ENCODE results near the gene ARHGAP26. TPM values are rescaled to one million over a fixed set of nuclear protein-coding genes. Genes with fewer than 3 reads are reported as not detected.
"Not testable (repeated sequence)": the region's sequence is repeated elsewhere in the genome, so short reads cannot be mapped to it uniquely, and the experiment has no call there.

ARHGAP26 gene
- total and polyA plus RNA-seq, 7 donors, result 2.5 to 28.7 (median 12.0) TPM

DNA sequence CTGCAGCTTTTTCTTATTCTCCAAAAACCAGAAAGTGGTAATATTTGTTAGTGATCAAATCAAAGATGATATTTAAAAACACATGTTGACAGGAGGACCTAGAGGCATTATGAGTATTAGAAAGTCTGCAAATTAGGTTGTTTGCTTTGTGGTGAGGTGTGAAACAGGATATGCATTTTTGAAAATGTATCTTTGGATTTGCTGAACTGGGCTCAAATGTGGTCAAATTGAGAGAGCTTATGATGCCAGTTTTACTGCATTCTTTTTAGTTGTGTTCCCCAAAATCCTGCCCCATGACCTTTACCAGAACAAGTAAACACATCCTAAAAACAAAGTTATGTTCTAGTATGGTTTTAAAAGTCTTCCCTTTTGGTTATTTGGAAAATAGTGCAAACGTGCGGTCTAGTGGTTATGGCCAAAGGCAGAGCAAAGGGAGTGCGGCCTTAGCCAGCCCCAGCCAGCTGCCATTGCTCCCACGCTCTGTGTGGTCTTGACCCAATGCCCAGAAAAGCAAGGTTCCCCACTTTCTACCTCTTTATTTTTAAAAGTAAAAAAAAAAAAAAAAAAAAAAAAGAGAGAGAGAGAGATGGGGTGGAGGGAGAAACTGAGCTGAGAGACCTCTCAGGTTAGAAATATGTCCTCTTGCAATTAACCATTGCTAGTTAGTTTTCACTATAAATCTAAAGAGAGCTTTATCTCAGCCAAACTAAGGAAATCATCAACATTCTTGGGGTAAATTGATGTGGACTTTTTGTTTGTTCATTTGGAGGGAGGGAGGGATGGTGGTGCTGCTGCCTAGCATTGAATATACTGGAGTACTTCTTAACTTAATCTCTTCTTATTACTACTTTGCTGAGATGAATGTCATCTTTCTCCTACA is 176.6 kb downstream of the ARHGAP26 start:
- peaks cover 12% of the 10 kb centered on the region for H3K4me1 ChIP-seq
- no peak overlapping the region for H3K4me3 ChIP-seq
- TF ChIP-seq, protein P1, sequence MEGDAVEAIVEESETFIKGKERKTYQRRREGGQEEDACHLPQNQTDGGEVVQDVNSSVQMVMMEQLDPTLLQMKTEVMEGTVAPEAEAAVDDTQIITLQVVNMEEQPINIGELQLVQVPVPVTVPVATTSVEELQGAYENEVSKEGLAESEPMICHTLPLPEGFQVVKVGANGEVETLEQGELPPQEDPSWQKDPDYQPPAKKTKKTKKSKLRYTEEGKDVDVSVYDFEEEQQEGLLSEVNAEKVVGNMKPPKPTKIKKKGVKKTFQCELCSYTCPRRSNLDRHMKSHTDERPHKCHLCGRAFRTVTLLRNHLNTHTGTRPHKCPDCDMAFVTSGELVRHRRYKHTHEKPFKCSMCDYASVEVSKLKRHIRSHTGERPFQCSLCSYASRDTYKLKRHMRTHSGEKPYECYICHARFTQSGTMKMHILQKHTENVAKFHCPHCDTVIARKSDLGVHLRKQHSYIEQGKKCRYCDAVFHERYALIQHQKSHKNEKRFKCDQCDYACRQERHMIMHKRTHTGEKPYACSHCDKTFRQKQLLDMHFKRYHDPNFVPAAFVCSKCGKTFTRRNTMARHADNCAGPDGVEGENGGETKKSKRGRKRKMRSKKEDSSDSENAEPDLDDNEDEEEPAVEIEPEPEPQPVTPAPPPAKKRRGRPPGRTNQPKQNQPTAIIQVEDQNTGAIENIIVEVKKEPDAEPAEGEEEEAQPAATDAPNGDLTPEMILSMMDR (IDR thresholded peaks at IDR 0.05), result no peak
- ATAC-seq (no peak), DNase-seq (no peak)
- no peak overlapping the region for H3K27ac ChIP-seq
- 62 to 82% (median 70%) methylated on average over 4 of the region's 4 CpGs for WGBS, 3 donors
- intact Hi-C loops (cut with DNase I), result no loop called here
- no peaks in the 10 kb centered on the region for H3K9me3 ChIP-seq
- H3K27me3 ChIP-seq (ENCODE audit: insufficient read depth in 3 of 3, low read length in 2 of 3), result no peaks in the 10 kb centered on the region
- H3K36me3 ChIP-seq (ENCODE audit: insufficient read depth in 1 of 2, low read depth in 1 of 2), result no peaks in the 10 kb centered on the region

DNA sequence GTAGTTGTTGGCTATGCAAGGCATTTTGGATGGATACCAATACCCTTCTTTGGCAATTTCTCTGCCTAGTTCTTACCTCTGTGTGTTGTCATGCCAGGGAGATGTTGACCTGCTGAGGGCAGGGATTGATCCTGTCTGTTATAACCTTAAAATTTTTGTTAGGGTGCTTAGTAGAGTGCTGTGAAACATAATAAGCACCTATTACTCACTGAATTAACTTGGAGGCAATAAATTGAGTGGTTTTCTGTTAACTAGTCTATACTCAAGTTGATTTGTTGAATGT is 177.2 kb downstream of the ARHGAP26 start:
- no peak for ATAC-seq
- no peaks in the 10 kb centered on the region for H3K9me3 ChIP-seq
- DNase-seq, result no peak
- intact Hi-C loops (cut with DNase I), result no loop called here
- peaks cover 6% of the 10 kb centered on the region for H3K4me1 ChIP-seq
- no peaks in the 10 kb centered on the region for H3K36me3 ChIP-seq (ENCODE audit: insufficient read depth in 1 of 2, low read depth in 1 of 2)
- no peaks in the 10 kb centered on the region for H3K27me3 ChIP-seq (ENCODE audit: insufficient read depth in 3 of 3, low read length in 2 of 3)
- TF ChIP-seq, protein P1 (IDR thresholded peaks at IDR 0.05), result no peak
- H3K4me3 ChIP-seq, result no peak overlapping the region
- H3K27ac ChIP-seq, result no peak overlapping the region

DNA sequence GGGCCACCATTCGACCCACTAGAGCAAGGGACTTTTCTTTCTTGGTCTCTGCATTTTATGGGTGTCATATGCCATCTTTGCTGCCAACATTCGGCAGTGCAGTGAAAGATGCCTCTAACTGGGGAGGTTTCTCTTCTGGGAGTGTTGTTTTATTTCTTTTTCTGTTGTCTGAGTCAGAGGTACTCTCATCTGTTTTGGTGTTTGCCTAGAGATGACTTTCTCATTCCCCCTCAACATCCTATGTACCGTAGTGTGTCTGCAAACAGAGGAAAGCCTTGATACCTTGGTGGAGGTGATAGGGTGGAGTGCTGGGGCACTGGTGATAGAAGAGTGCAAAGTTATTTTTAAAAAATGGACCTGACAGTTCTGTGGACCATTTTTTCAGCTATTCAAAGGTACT is 182.1 kb downstream of the ARHGAP26 start:
- TF ChIP-seq, protein P1 (IDR thresholded peaks at IDR 0.05), result no peak
- intact Hi-C loops (cut with DNase I), result no loop called here
- no peak overlapping the region for H3K4me3 ChIP-seq
- H3K4me1 ChIP-seq, result peaks cover 19% of the 10 kb centered on the region
- H3K27me3 ChIP-seq (ENCODE audit: insufficient read depth in 3 of 3, low read length in 2 of 3), result no peaks in the 10 kb centered on the region
- no peaks in the 10 kb centered on the region for H3K9me3 ChIP-seq
- no peaks in the 10 kb centered on the region for H3K36me3 ChIP-seq (ENCODE audit: insufficient read depth in 1 of 2, low read depth in 1 of 2)
- no peak overlapping the region for H3K27ac ChIP-seq
- DNase-seq, result no peak
- ATAC-seq, result no peak
- WGBS, 3 donors, result 76 to 87% (median 78%) methylated on average over 3 of the region's 3 CpGs

DNA sequence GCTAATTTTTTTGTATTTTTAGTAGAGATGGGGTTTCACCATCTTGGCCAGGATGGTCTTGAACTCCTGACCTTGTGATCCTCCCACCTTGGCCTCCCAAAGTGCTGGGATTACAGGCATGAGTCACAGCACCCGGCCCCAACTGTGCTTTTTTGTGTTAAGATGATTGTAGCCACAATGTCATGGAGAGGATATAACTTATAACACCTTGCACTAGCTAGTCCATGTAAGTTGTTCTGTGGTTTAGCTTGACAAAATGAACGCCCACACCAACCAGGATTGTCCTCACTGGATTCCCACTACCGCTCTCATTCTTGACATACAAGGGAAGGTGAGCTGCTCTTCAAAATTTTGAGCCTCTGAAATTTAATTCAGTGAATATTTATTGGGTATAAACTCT is 182.7 kb downstream of the ARHGAP26 start:
- H3K4me1 ChIP-seq, result peaks cover 25% of the 10 kb centered on the region
- intact Hi-C loops (cut with DNase I); ATAC-seq; H3K36me3 ChIP-seq (ENCODE audit: insufficient read depth in 1 of 2, low read depth in 1 of 2); H3K27ac ChIP-seq; H3K4me3 ChIP-seq; DNase-seq; H3K9me3 ChIP-seq; H3K27me3 ChIP-seq (ENCODE audit: insufficient read depth in 3 of 3, low read length in 2 of 3): not testable (repeated sequence)
- WGBS, 3 donors, result 89 to 93% (median 90%) methylated on average over 3 of the region's 3 CpGs

DNA sequence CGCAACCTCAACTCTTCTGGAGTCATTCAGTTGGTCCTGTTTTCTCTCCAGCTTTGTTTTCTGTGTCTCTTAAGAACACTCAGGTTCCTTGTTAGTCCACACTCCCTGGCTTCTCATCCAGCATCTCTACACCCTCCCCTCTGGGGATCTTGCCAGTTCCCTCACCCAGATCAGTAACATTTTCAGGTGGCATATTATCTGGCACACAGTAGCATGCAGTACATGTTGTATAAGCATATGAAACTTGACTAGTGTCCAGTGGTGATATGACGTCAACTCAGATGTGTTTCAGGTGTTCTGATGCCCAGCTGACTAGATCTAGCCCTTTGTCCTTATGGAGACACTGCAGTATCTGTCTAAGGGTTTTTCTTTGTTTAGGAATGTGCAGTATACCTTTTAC is 184.3 kb downstream of the ARHGAP26 start:
- H3K9me3 ChIP-seq, result no peaks in the 10 kb centered on the region
- peaks cover 35% of the 10 kb centered on the region for H3K4me1 ChIP-seq
- TF ChIP-seq, protein P1 (IDR thresholded peaks at IDR 0.05), result no peak
- no peak overlapping the region for H3K27ac ChIP-seq
- H3K36me3 ChIP-seq (ENCODE audit: insufficient read depth in 1 of 2, low read depth in 1 of 2), result no peaks in the 10 kb centered on the region
- intact Hi-C loops (cut with DNase I), result no loop called here
- 57 to 79% (median 59%) methylated on average over 2 of the region's 2 CpGs for WGBS, 3 donors
- ATAC-seq, result no peak
- no peak for DNase-seq
- H3K27me3 ChIP-seq (ENCODE audit: insufficient read depth in 3 of 3, low read length in 2 of 3), result no peaks in the 10 kb centered on the region
- no peak overlapping the region for H3K4me3 ChIP-seq
